ENCODE results near the gene BRD3OS. TPM values are rescaled to one million over a fixed set of nuclear protein-coding genes. Genes with fewer than 3 reads are reported as not detected.

Gene BRD3OS
- total and polyA plus RNA-seq, 2 of the 4 experiments (the other 2 are of a cell fraction) = 15.8 to 20.7 TPM

GRCh38 chr9:134071149-134071548 lies 45.9 kb downstream of the BRD3OS start:
- 83% methylated on average over 9 of the region's 12 CpGs; no CpG with 5 or more reads in 1 of the 2 experiments for WGBS, 2 experiments (ENCODE audit: extremely low coverage in 2 of 2, insufficient read length in 1 of 2)
- H3K36me3 ChIP-seq (ENCODE audit: control insufficient read depth, insufficient read depth, low read length) = no peaks in the 10 kb centered on the region
- H2AK5ac ChIP-seq (ENCODE audit: low read depth, low read length) = no peak overlapping the region
- H3K4ac ChIP-seq (ENCODE audit: low read depth, low read length) = no peak overlapping the region
- DNase-seq (no peak), ATAC-seq (ENCODE audit: low read depth) (no peak)
- ChIA-PET POLR2A (ENCODE audit: unreplicated experiment) (no interaction called here), CTCF (no interaction called here)
- H3K4me1 ChIP-seq (ENCODE audit: control insufficient read depth, insufficient read depth, low read length) = peaks cover under 1% of the 10 kb centered on the region
- H3K27me3 ChIP-seq (ENCODE audit: control insufficient read depth, insufficient read depth, low read length) = peaks cover 36% of the 10 kb centered on the region
- in situ Hi-C loops (cut with MboI; ENCODE audit: low sequenced_read_pairs) (no loop called here), dilution Hi-C loops (cut with HindIII; ENCODE audit: low sequenced_read_pairs, unreplicated experiment) (no loop called here), intact Hi-C loops (cut with micrococcal nuclease) (no loop called here)
- no peak overlapping the region for H4K5ac ChIP-seq (ENCODE audit: low read depth, low read length)
- peaks cover 8 to 9% of the 10 kb centered on the region in 2 experiments; a peak in 3 of 4 replicates for H3K79me1 ChIP-seq (ENCODE audit: low read depth in 1 of 2, low read length in 2 of 2)
- H3K9me1 ChIP-seq (ENCODE audit: insufficient read depth, low read length) = no peaks in the 10 kb centered on the region
- H3K9me3 ChIP-seq (ENCODE audit: control insufficient read depth, insufficient read depth, low read length) = 0 out of 2 replicates have a peak, but pooled peaks cover 2% of the 10 kb centered on the region
- H4K91ac ChIP-seq (ENCODE audit: insufficient read depth, low read depth, low read length) = no peak overlapping the region
- no peak overlapping the region for H2AK9ac ChIP-seq (replicated peaks; ENCODE audit: low read depth, low read length, poor library complexity)
- no peak overlapping the region for H2BK120ac ChIP-seq (ENCODE audit: low read depth, low read length)
- no peak overlapping the region for H3K4me2 ChIP-seq (ENCODE audit: low read depth, low read length)
- H2AFZ ChIP-seq (replicated peaks; ENCODE audit: low read length, poor library complexity) = no peak overlapping the region
- TF ChIP-seq CHD1 (IDR thresholded peaks at IDR 0.05; ENCODE audit: low read depth, low read length) = no peak
- TF ChIP-seq POLR2A (IDR thresholded peaks at IDR 0.05; ENCODE audit: low read depth, low read length) = no peak
- no peak for TF ChIP-seq FOS (IDR thresholded peaks at IDR 0.05; ENCODE audit: low read depth, low read length)
- no peak for TF ChIP-seq MAFK (IDR thresholded peaks at IDR 0.05; ENCODE audit: low read depth, low read length)
- no peak for TF ChIP-seq MXI1 (IDR thresholded peaks at IDR 0.05; ENCODE audit: borderline replicate concordance, low read depth, low read length)
- no peak for TF ChIP-seq SMC3 (IDR thresholded peaks at IDR 0.05; ENCODE audit: low read depth, low read length)
- TF ChIP-seq RAD21 (IDR thresholded peaks at IDR 0.05; ENCODE audit: low read length) = no peak
- TF ChIP-seq BHLHE40 (IDR thresholded peaks at IDR 0.05; ENCODE audit: low read depth, low read length) = no peak
- TF ChIP-seq MAZ (IDR thresholded peaks at IDR 0.05; ENCODE audit: borderline replicate concordance, low read depth, low read length) = no peak
- no peak for TF ChIP-seq CTCF (conservative IDR thresholded peaks at IDR 0.05; ENCODE audit: low read depth, low read length)
- no peak for TF ChIP-seq RCOR1 (IDR thresholded peaks at IDR 0.05; ENCODE audit: insufficient replicate concordance, low read length)
- no peak for TF ChIP-seq CEBPB (IDR thresholded peaks at IDR 0.05; ENCODE audit: low read depth, low read length)
- TF ChIP-seq NFE2L2 (IDR thresholded peaks at IDR 0.05; ENCODE audit: low read depth, low read length) = no peak
- TF ChIP-seq RFX5 (IDR thresholded peaks at IDR 0.05; ENCODE audit: low read depth, low read length) = no peak
- no peak for TF ChIP-seq ELK1 (IDR thresholded peaks at IDR 0.05; ENCODE audit: borderline replicate concordance, low read depth, low read length)
- TF ChIP-seq USF2 (IDR thresholded peaks at IDR 0.05; ENCODE audit: low read depth, low read length) = no peak
- no peak overlapping the region for H3K23ac ChIP-seq (ENCODE audit: low read depth, low read length)
- no peak overlapping the region for H3K14ac ChIP-seq (replicated peaks; ENCODE audit: low read depth, low read length)
- H3K56ac ChIP-seq (ENCODE audit: extremely low read depth, insufficient read depth, low read length) = no peak overlapping the region
- peaks cover 7% of the 10 kb centered on the region for H4K20me1 ChIP-seq (ENCODE audit: insufficient read depth, low read length)
- H4K8ac ChIP-seq (ENCODE audit: low read depth in 2 of 2, low read length in 2 of 2) = no peak overlapping the region
- no peak overlapping the region for H2BK5ac ChIP-seq (ENCODE audit: low read depth, low read length, poor library complexity, severe bottlenecking)
- H3K9ac ChIP-seq (ENCODE audit: low read depth, low read length) = no peak overlapping the region
- no peak overlapping the region for H2BK20ac ChIP-seq (ENCODE audit: low read depth, low read length)
- no peak overlapping the region for H2BK15ac ChIP-seq (ENCODE audit: low read depth, low read length)
- no peak overlapping the region for H3K4me3 ChIP-seq (ENCODE audit: insufficient read depth, low read depth, low read length)
- H3K27ac ChIP-seq (ENCODE audit: insufficient read depth, low read length) = no peak overlapping the region
- no peak overlapping the region for H3K18ac ChIP-seq (ENCODE audit: low read depth, low read length)
- no TSS peak for BruUV-seq (replicated peaks)
